ENCODE results near the gene TPRA1. TPM values are rescaled to one million over a fixed set of nuclear protein-coding genes. Genes with fewer than 3 reads are reported as not detected.
A peak's percentile ranks its signal among the peaks of the same experiment; 100 is the strongest.

TPRA1 gene
- polyA plus RNA-seq (2014; cell fraction: cytosol; rRNA removed), result 27.0 and 31.9 TPM in 2 replicates
- polyA plus RNA-seq (2014; cell fraction: nucleus; rRNA removed), result 78.3 and 84.0 TPM in 2 replicates

DNA sequence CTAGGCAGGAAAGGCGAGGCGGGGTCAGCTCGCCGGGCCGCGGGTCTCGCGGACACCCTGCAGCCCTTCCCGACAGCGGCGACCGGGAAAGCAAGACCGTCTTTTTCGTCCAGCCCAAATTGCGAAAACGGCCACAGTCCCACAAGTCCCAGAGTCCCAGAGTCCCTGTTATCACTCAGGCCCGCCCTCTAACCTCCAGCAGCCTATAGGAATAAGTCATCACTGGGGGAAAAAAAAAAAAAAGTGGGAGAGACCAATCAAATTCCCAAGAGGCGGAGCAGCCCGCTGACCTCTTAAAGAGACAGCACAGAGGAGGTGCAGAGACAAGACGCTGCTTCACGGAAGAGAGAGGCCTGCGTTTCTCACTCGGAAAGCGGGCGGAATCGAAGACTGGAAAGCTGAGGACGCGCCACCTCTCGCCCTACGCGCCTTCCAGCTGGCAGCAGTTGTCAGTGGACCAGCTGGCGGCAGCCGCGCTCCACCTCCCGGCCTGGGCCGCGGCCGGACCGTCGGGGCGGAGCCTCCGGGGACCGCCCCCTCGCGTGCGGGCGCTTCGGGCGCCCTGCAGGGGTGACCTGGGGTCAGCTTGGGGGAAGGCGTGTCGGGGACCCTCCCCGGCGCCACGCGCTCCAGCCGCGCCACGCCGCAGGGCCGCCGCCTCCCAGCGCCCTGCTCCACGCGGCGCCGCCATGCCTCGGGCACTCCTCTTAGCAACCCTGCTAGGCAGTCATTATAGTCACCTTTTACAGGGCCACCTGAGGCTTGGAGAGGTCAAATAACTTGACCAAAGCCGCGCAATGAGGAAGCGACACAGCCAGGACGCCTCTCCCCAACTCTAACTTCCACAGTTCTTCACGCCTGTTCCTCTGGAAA lies at the start of gene TPRA1:
TSS of gene TPRA1 (minus strand) at position 141 of the 873 bp plus-strand sequence. CDS start 10,587 bp downstream, outside the sequence.
- peak; percentile 100 for DNase-seq (ENCODE audit: low spot score)

DNA sequence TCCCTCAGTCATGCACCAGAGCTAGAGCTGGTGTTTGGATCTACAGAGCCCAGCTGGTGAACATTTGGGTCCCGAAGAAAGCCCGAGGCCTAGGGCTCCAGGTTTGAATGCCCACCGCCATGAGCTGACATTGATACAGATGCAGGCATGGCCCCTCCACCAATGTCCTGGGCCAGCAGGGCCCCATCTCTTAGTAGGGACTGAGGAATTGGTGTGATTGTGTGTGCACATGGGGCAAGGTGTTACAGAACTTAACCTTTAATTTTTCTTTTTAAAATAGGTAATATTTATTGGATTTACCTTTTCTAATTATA lies 49.5 kb upstream of the TPRA1 start:
- DNase-seq (ENCODE audit: low spot score), result no peak

DNA sequence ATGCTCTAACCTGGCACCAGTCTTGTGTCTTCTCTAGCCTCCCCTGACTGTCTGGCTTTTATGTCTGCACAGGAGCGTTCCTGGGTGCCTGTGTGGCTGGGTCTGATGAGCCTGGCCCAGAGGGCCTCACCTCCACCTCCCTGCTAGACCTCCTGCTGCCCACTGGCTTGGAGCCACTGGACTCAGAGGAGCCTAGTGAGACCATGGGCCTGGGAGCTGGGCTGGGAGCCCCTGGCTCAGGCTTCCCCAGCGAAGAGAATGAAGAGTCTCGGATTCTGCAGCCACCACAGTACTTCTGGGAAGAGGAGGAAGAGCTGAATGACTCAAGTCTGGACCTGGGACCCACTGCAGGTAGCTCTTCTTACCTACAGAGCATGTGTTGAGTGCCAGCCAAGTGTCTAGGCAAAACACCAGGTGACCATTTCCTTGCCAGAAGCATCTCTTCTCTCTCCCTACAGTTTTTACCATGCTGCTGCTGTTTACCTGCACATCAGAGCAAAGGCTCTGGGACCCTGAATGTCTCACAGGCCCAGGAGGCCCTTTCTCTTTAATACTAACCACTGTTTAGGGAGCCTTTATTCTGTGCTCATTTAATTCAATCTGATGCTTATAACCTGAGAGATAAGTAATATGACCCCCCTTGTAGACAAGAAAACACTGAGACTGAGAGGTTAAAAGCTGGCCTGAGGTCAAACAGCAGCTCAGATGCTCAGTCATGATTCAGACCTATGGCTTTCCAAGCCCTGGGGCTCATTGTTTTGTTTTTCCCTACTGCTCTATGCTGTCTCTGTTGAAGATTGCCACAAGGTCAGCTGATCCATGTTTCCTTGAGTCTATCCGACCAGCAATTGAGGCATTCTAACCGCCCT lies 48.9 kb upstream of the TPRA1 start:
- no peak for DNase-seq (ENCODE audit: low spot score)

DNA sequence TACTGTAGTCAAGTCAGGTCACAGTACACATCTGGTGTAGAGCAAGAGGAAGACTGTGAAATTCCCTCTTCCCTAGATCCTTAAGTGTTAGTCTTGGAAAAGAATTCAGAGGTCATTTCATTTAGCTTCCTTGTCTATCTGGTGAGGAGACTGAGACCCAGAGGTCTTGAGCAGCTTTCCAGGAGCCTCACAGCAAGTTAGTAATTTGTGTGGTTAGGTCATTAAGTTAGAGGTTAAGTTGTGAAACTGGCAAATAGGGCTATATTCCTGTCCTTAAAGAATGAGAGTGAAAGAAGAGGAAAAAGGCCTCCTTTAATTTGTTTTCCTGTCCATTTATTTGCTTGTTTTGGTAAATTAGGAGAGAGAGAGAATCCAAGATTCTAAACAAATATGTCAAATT lies 47.4 kb upstream of the TPRA1 start:
- no peak for DNase-seq (ENCODE audit: low spot score)

DNA sequence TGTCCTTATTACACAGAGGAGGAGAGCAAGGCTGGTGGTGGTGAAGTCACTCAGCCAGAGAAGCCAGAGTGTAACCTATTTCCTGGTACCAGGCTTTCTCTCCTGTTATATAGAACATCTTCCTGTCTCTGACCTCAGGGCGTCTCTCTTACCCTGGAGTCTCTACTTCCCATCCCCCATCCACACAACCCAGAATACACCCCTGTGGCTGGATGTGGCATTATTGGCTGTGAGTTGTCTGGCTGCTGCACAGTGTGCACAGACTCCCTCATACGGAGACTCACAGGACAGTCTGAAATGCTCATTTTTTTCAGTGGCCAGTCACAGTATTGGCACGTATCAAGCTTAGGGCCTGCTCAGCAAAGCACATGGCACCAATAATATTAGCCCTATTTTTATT lies 47.0 kb upstream of the TPRA1 start:
- DNase-seq (ENCODE audit: low spot score), result no peak

DNA sequence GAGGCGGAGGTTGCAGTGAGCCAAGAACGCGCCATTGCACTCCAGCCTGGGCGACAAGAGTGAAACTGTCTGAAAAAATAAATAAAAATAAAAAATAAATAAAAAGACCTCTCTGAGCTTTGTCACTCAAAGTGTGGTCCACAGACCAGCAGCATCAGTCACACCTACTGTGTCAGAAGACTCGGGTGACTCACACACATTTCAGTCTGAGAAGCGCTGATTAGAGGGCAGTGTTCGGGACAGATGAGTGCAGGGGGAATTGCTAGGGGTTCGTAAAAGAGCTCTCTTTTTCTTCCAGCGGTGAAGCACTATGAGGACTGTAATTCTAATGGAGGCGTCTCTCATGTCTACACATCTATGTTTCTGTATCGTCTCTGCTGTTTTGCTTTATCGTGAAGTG lies 44.1 kb upstream of the TPRA1 start:
- no peak for DNase-seq (ENCODE audit: low spot score)

DNA sequence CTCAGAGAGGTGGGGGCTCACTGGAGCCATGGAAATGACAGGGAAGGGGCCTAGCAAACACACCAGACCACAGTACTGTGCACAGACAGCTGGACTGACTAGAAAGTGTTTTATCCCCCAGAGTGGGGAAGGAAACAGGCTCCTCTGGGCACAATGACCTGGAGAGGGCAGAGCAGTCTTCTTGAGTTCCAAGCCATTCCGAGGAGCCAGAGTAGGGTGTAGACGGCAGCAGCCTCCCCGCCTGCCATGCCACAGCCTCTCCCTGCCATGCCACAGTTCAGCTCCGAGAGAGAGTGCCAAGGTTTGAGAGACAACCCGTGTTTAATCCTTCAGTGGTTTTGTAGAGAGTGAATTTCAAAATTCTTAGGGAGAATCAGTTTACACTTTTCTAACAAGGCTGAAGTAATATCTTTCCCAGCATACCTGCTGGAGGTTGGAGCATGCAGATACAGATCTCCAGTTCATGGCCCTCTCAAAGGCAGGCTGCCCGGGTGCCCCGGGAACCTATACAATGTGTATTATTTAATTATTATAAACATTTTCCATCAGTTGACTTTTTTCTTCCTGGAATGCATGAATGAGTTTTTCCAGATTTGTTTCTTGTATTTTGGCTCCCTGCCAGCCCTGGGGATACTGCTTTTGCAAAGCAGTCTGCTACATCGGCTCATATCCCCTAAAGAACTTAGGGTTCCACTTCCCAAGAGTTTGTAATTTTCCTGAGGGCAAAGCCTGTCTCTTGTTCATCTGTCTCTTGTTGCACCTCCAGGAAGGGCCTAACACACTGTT lies 41.7 kb upstream of the TPRA1 start:
- no peak for DNase-seq (ENCODE audit: low spot score)

DNA sequence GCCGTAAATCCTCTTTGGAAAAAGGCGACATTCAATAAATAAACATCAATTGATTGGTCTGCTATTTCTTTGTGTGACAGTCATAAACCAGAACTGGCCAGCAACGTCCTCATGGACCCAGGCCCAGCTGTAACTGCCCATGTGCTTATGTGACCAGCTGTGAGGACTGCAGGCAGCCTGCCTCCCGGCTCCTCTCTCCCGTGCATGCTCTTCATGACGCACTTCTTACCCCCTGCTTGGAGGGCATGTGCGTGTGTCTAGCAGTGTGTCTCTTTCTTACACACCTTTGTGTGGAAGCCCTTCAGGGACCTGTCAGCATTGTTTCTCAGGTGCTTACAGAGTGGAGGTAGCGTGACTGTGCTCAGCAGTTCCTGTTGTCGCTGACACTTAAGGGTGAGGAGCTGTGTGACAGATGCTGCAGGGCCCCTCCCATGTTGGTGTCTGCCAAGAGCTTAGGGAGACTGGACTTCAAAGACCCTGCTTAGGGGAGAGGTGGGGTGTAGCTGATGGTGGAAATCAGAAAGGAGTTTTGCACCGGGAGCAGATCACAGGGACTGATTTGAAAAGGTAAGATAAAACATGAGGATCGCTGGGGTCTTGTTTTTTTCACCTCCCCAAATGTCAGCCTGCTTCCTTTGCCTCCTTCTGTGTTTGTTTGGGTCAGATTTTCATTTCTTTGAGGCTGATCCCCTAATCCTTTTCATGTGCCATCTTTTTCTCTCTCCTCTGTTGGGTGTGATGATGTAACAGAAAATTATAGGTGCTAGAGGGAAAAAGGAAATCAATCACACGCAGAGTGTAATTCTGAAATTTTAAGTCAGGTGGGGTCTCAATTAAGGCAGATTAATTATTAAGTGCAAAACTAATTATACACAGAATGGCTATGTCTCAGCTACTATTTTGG lies 40.5 kb upstream of the TPRA1 start:
- no peak for DNase-seq (ENCODE audit: low spot score)

DNA sequence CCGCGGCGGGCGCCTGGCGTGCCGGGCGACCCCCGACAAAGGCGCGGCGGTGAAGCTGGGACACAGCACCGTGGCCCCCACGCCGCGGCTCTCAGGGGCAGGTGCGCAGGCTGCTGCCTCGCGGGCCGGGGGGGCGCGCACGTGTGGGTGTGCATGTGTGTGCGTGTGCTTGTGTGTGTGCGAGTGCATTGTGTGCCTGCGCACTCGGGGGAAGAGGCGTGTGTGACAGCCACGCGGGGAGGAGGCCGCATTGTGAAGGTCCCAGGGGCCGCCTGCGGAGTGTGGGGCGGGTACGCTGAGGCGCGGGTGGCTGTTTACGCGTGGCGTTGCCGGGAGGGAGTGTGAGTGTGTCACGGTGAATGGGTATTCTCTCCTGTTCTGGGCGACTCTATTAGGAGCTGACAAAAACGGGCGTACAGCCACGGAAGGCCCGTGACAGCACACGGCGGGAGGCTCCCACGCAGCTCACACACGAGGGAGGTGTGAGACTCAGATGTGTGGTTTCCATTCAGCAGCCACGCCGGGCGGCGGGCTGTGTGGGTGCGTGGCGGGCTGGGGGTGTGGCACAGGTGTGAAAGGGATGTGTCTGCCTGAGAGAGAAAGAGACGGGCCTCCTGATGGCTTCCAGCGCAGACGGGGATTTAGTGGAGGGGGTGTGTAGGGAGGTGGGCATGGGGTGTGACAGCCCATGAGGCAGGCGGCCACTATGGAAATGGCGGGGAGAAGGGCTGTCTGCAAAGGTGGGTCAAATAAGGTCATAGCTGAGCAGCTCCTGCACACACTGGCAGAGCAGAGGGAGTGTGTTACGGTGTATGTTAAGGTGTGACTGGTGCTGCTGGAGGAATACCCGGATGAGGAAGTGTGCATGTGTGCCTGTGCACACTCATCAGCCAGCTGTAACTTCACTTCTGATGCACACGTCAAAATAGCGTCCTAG lies 39.2 kb upstream of the TPRA1 start:
- DNase-seq (ENCODE audit: low spot score), result peak; percentile 56

DNA sequence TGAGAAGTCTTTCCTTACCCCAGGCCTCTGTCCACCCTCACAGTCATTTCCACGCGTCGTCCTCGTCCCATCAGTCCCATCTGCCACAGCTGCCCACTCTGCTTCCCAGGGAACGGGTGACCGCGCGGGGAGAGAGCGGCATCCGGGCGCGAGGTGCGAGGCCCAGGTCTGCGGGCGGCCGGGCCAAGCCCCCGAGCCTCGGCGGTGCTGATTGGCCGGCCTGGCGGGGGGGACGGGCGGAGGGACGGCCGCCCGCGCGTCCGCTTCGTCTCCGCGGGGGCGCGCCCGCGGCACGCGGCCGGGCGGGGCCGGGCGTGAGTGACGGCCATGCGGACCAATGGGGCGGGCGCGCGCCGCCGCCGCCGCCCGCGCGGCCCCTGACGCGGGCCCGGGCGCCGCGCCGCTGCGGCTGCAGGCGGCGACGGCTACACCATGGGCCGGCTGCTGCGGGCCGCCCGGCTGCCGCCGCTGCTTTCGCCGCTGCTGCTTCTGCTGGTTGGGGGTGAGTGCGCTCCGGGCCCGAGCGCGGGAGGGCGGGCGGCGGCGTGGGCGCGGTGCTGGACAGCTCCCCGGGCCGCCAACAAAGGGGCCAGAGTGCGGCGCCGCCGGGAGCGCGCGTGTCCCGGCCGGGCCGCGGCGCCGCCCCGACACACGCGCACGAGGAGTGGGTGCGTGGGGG lies 38.4 kb upstream of the TPRA1 start, which contains the start of gene PODXL2:
TSS of gene PODXL2 (plus strand) at position 398 of the 679 bp plus-strand sequence. CDS start at position 433, 35 bp downstream.
- DNase-seq (ENCODE audit: low spot score), result peak; percentile 66

DNA sequence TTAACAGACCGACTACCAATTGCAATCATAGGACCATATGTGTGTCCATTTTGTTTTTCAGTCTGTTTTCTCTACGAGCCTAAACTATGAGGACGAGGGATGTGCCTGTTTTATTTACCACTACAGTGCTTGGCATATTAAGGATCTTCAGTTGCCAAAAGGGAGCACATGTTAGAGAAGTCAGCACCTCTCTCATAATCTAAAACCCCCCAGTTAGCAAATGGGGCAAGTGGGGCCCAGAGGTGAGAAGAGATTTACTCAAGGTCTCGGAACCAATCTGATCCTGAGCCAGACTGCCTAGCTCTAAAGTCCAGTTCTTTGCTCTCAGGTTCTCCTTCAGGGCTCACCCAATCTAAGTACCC lies 37.9 kb upstream of the TPRA1 start:
- no peak for DNase-seq (ENCODE audit: low spot score)

DNA sequence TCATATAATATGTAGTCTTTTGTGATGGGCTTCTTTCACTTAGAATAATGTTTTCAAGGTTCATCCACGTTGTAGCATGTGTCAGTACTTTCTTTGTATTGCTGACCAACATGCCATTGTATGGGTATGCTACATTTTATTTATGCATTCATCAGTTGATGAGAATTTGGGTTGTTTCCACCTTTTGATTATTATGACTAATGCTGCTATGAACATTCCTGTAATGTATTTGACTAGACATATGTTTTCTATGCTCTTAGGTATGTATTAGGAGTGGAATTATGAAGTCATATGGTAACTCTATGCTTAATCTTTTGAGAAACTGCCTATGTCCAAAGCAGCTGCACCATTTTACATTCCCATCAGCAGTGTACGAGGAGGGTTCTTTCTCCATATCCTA lies 35.3 kb upstream of the TPRA1 start:
- no peak for DNase-seq (ENCODE audit: low spot score)

DNA sequence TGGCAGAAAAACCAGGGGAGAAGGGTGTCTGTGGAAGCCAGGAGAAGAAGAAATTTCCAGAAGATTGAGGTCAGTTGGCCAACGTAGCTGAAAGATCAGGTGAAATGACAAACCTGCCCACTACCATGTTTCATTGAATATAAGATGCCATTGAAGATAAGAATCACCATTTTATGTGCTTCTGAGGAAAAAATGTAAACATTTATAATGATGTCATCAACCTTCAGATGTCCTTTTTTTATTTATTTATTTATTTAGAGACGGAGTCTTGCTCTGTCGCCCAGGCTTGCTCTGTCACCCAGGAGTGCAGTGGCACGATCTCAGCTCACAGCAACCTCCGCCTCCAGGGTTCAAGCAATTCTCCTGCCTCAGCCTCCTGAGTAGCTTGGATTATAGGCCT lies 33.5 kb upstream of the TPRA1 start:
- no peak for DNase-seq (ENCODE audit: low spot score)

DNA sequence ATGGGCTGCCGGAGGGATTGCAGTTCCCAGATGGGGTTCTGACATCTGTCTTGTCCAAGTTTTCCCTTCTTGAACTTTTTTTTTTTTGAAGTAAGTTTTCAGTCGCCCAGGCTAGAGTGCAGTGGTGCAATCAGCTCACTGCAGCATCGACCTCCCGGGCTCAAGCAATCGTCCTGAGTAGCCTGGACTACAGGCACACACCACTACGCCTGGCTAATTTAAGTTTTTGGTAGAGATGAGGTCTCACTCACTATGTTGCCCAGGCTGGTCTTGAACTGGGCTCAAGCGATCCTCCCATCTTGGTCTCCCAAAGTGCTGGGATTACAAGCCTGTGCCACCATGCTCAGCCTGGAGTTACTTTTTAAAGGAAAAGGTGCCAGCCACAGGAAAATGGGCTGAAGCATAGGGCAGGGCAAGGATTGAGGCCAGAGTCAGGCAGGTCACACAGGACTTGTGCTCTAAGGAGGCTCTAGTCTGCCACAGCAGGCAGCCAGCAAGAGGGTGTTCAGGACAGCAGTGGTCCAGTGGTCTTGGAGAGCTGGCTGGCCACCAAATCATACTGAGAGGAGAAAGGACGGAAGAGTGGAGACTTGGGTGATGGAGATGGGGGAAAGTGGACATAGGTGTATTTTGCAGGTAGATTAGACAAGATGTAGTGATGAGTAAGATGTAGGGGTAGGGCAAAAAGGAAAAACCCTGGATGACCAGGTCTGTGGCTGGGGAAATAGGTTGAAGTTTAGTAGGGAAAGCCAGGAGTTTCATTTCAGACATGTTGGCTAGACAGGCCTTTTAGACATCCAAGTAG lies 32.4 kb upstream of the TPRA1 start:
- DNase-seq (ENCODE audit: low spot score), result no peak

DNA sequence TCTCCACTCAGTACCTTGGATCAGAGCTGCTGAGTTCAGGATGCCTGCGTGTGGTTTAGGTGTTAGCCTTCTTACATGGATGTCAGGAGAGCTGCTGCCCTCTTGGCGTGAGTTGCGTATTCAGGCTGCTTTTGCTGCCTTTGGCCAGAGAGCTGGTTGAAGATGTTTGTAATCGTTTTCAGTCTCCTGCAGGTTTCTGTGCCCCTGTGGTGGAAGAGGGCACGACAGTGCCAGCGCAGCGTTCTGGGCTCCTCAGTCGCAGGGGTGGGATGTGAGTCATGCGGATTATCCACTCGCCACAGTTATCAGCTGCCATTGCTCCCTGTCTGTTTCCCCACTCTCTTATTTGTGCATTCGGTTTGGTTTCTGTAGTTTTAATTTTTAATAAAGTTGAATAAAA lies 31.5 kb upstream of the TPRA1 start:
- no peak for DNase-seq (ENCODE audit: low spot score)

DNA sequence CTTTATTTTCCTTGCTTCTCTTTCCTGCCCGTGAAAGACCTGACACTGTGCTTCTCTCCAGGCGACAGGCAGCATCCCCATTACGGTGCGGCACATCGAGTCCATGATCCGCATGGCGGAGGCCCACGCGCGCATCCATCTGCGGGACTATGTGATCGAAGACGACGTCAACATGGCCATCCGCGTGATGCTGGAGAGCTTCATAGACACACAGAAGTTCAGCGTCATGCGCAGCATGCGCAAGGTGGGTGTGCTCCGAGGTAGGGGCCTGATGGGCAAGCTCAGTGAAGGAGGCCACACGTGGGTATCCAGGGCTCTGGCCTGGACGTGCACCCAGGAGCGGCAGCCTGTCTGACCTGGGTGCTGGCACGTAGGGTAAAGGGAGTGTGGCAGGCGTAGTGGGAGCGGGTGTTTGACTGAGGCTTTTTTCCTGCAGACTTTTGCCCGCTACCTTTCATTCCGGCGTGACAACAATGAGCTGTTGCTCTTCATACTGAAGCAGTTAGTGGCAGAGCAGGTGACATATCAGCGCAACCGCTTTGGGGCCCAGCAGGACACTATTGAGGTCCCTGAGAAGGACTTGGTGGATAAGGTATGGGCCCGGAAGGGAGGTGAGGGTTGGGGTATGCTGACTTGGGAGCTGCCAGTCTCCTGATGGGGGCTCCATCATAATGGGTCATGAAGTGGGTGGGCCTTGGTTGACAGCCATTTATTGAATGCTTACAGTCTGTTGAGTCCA lies 30.3 kb upstream of the TPRA1 start:
- no peak for DNase-seq (ENCODE audit: low spot score)

DNA sequence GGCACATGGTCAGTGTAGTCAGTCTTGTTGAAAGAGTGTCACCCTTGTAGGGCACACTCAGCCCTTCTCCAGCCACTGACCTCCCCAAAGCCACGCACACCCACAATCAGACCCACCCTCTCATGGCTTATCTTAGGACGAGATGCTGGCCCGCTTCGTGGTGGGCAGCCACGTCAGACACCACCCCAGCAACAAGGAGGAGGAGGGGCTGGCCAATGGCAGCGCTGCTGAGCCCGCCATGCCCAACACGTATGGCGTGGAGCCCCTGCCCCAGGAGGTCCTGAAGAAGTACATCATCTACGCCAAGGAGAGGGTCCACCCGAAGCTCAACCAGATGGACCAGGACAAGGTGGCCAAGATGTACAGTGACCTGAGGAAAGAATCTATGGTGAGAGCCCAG lies 28.4 kb upstream of the TPRA1 start:
- no peak for DNase-seq (ENCODE audit: low spot score)

Measured in SK-N-DZ (cell line).